CD4-positive, alpha-beta memory T cell (primary cell): Measurements from ENCODE around the gene SOX14. TPM values are rescaled to one million over a fixed set of nuclear protein-coding genes. Genes with fewer than 3 reads are reported as not detected.

Experiments used
- CTCF ChIA-PET: fragments of 350-600 bp; sonication (Branson Sonifier 250); formaldehyde crosslinking; loops from one replicate; lab custom pipeline; 2021; ENCODE audit warnings: inconsistent platforms; ENCODE audit not compliant: partially characterized antibody; lab: Charles Lee
- POLR2A ChIA-PET: fragments of 350-600 bp; sonication (Branson Sonifier 250); formaldehyde crosslinking; loops from one replicate; lab custom pipeline; 2021; ENCODE audit not compliant: partially characterized antibody; lab: Charles Lee
- DNase-seq, 5 donors: peaks; one replicate each; pipeline versions ENCODE4 v3.0.0 to v3.0.0-alpha.2; 2020 to 2022; ENCODE audit warnings: mixed read lengths in 1 of 5
- H3K27ac ChIP-seq: one replicate; pipeline ENCODE4 v1.7.0; 2013; ENCODE audit warnings: low read depth, low read length
- H3K27me3 ChIP-seq: 2 replicates; pipeline ENCODE4 v1.7.0; 2013; ENCODE audit warnings: mild to moderate bottlenecking, low read length, moderate library complexity; ENCODE audit not compliant: insufficient read depth
- H3K36me3 ChIP-seq: 2 replicates; pipeline ENCODE4 v1.7.0; 2013; ENCODE audit warnings: mild to moderate bottlenecking, low read length, moderate library complexity; ENCODE audit not compliant: insufficient read depth
- H3K4me1 ChIP-seq: 2 replicates; pipeline ENCODE4 v1.7.0; 2013; ENCODE audit warnings: mild to moderate bottlenecking, low read length, moderate library complexity; ENCODE audit not compliant: insufficient read depth
- H3K4me3 ChIP-seq, 2 donors: one replicate each; pipeline ENCODE4 v1.7.0; 2013; ENCODE audit warnings: low read length in 2 of 2, mild to moderate bottlenecking in 1 of 2
- H3K9me3 ChIP-seq, 2 donors: one replicate each; pipeline ENCODE4 v1.7.0; 2013; ENCODE audit warnings: low read length in 2 of 2, control low read depth in 1 of 2; ENCODE audit not compliant: control insufficient read depth in 1 of 2
- H3K27ac Mint-ChIP-seq, 7 donors: one replicate each; pipeline ENCODE4 v1.8.0; 2020 to 2021; ENCODE audit warnings: mixed read lengths in 7 of 7, mild to moderate bottlenecking in 6 of 7, inconsistent platforms in 3 of 7, moderate library complexity in 3 of 7
- H3K27me3 Mint-ChIP-seq, 2 donors: one replicate each; pipeline ENCODE4 v1.8.0; 2020 to 2021; ENCODE audit warnings: mixed read lengths in 2 of 2
- H3K36me3 Mint-ChIP-seq, 2 donors: one replicate each; pipeline ENCODE4 v1.8.0; 2020 to 2021; ENCODE audit warnings: mixed read lengths in 2 of 2, inconsistent platforms in 1 of 2, mild to moderate bottlenecking in 1 of 2
- H3K4me1 Mint-ChIP-seq, 4 donors: one replicate each; pipeline ENCODE4 v1.8.0; 2020 to 2021; ENCODE audit warnings: mixed read lengths in 4 of 4, mild to moderate bottlenecking in 1 of 4
- H3K4me3 Mint-ChIP-seq, 8 donors: one replicate each; pipeline ENCODE4 v1.8.0; 2020 to 2021; ENCODE audit warnings: mixed read lengths in 8 of 8, mild to moderate bottlenecking in 7 of 8, moderate library complexity in 6 of 8, inconsistent platforms in 3 of 8
- H3K9me3 Mint-ChIP-seq, 8 donors: one replicate each; pipeline ENCODE4 v1.8.0; 2020 to 2021; ENCODE audit warnings: mixed read lengths in 8 of 8, mild to moderate bottlenecking in 5 of 8, inconsistent platforms in 3 of 8, moderate library complexity in 1 of 8
- intact Hi-C: fragments of 100-400 bp; cut with micrococcal nuclease; formaldehyde crosslinking; loops from one replicate; pipeline ENCODE4 v1.15.1; 2023
- polyA plus RNA-seq, 2 donors: library from polyadenylated mRNA; unstranded; fragments of 300-500 nt; fragmentation: Illumina TruSeq; gene quantifications; one replicate each; pipeline ENCODE4 v1.2.3, GENCODE V29; 2021
- total RNA-seq, 2 experiments: library from RNA; stranded (reverse); gene quantifications; one replicate each; pipeline ENCODE4 v1.2.3, GENCODE V29; 2021

The SOX14 gene
- total and polyA plus RNA-seq, 4 experiments from 2014 or later, result not detected

DNA sequence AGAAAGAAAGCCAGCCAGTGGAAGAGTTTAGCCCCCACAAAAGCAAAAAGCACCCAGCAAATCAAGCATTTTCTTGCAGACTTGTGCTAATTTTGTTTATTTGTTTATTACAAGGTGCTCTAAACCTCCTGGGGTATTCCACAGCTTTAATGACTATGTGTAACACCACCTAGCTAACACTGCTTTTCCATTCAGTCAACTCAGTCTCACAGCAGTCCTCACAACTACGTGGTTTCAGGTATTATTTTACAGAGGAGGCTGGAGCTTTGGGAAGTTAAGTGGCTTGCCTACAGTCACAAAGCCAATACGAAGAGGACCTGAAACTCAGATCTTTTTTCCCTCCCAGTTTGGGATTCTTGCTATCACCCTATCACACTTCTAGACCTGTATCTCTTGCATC is 14.8 kb downstream of the SOX14 start:
- H3K36me3 ChIP-seq, result no peaks in the 10 kb centered on the region
- H3K27me3 ChIP-seq, result peaks cover 1% of the 10 kb centered on the region
- H3K4me3 Mint-ChIP-seq, result no peak overlapping the region
- no peak overlapping the region for H3K4me3 ChIP-seq
- CTCF ChIA-PET, result no interaction called here
- peaks cover 9 to 13% of the 10 kb centered on the region in 2 donors for H3K27me3 Mint-ChIP-seq
- no peaks in the 10 kb centered on the region for H3K9me3 ChIP-seq
- H3K36me3 Mint-ChIP-seq, result no peaks in the 10 kb centered on the region
- no peaks in the 10 kb centered on the region for H3K4me1 Mint-ChIP-seq
- intact Hi-C loops, result no loop called here
- H3K27ac ChIP-seq, result no peak overlapping the region
- no peak for DNase-seq
- H3K9me3 Mint-ChIP-seq, result peaks cover 0 to 3% (median 0%) of the 10 kb centered on the region in 8 donors
- H3K27ac Mint-ChIP-seq, result no peak overlapping the region
- no peaks in the 10 kb centered on the region for H3K4me1 ChIP-seq
- POLR2A ChIA-PET, result no interaction called here

DNA sequence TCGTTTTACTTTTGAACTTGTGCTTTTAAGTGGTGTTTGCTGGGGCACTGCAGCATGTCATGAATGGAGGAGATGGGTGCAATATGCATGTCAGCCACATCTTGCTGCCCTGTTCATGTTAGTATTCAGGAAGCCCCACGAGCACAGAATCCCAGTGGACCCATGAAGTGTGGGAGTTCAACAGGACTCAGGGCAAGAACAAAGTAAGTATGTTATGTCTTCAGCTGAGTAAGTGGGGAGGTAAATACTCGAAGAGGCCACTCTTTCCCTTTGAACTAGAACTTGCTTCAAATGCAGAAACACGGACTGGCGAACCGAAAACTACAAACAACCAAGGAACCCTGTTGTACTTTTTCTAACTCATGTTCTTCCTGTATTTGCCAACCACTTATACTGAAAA is 23.4 kb downstream of the SOX14 start:
- intact Hi-C loops, result no loop called here
- Histone ChIP-seq H3K36me3 (no peaks in the 10 kb centered on the region), H3K9me3 (no peaks in the 10 kb centered on the region), H3K4me1 (no peaks in the 10 kb centered on the region), H3K27me3 (no peaks in the 10 kb centered on the region), H3K27ac (no peak overlapping the region), H3K4me3 (no peak overlapping the region)
- Mint-ChIP-seq H3K36me3 (no peaks in the 10 kb centered on the region), H3K4me1 (no peaks in the 10 kb centered on the region), H3K9me3 (peaks cover 0 to 7% (median 0%) of the 10 kb centered on the region in 8 donors), H3K27me3 (peaks cover 0 to 1% of the 10 kb centered on the region in 2 donors), H3K27ac (no peak overlapping the region), H3K4me3 (no peak overlapping the region)
- CTCF ChIA-PET, result no interaction called here
- POLR2A ChIA-PET, result no interaction called here
- no peak for DNase-seq

DNA sequence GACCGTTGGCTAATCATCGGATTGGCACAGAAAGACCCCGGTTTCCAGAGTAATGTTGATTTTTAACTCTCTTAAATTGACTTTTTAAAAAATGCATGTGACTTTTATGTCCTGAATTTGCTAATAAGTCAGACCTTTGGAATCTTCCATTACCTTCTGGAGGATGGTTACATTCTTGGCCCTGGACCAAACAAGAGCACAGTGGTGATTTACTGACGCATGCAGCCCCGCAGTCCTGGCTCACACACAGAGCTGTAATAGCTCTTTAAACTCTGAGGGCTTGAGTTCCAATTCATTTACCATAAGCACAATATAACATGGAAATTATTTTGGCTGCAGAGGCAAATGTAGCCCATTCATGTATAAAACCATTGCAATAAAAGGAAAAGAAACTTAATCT is 25.1 kb downstream of the SOX14 start:
- Histone ChIP-seq H3K9me3 (no peaks in the 10 kb centered on the region), H3K36me3 (no peaks in the 10 kb centered on the region), H3K27me3 (no peaks in the 10 kb centered on the region), H3K4me3 (no peak overlapping the region), H3K27ac (no peak overlapping the region), H3K4me1 (no peaks in the 10 kb centered on the region)
- ChIA-PET CTCF (no interaction called here), POLR2A (no interaction called here)
- Mint-ChIP-seq H3K4me1 (no peaks in the 10 kb centered on the region), H3K36me3 (no peaks in the 10 kb centered on the region), H3K9me3 (peaks cover 0 to 7% (median 0%) of the 10 kb centered on the region in 8 donors), H3K27ac (no peak overlapping the region), H3K27me3 (peaks cover 0 to 1% of the 10 kb centered on the region in 2 donors), H3K4me3 (no peak overlapping the region)
- intact Hi-C loops, result no loop called here
- no peak for DNase-seq

DNA sequence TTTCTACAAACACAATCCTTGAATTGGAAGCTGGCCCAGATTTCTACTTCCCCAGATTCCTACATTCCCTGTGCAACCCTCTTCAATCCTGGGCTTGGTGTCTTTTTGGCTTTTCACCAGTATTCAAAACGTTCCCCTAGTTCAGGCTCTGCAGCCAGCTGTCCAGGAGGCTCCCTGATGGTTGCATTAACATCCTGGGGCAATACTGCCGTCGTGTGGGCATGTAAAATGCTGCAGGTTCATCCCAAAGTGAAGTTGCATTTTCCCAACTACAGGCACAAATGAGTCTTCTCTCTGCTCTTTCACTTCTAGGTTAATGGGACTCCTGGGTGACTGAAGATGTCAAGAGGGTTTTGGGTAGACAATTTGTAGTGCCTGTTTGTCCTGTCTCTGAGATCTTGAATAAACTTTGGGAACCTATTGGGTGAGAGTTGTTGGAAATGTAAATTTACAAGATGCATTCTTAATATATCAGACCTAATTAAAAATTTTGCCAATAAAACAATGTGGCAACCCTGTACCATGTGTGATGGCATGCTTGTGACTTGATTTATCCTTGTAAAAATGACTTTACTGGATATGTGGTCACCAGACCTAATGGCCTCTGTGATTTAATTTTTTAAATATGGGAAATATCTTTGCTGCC is 28.6 kb downstream of the SOX14 start:
- DNase-seq, result no peak
- Mint-ChIP-seq H3K9me3 (peaks cover 0 to 3% (median 0%) of the 10 kb centered on the region in 8 donors), H3K27me3 (peaks cover 3 to 7% of the 10 kb centered on the region in 2 donors), H3K4me1 (no peaks in the 10 kb centered on the region), H3K27ac (no peak overlapping the region), H3K36me3 (no peaks in the 10 kb centered on the region), H3K4me3 (no peak overlapping the region)
- no peaks in the 10 kb centered on the region for H3K9me3 ChIP-seq
- ChIA-PET CTCF (no interaction called here), POLR2A (no interaction called here)
- H3K4me1 ChIP-seq, result no peaks in the 10 kb centered on the region
- intact Hi-C loops, result no loop called here
- no peak overlapping the region for H3K4me3 ChIP-seq
- no peaks in the 10 kb centered on the region for H3K27me3 ChIP-seq
- no peaks in the 10 kb centered on the region for H3K36me3 ChIP-seq
- no peak overlapping the region for H3K27ac ChIP-seq

DNA sequence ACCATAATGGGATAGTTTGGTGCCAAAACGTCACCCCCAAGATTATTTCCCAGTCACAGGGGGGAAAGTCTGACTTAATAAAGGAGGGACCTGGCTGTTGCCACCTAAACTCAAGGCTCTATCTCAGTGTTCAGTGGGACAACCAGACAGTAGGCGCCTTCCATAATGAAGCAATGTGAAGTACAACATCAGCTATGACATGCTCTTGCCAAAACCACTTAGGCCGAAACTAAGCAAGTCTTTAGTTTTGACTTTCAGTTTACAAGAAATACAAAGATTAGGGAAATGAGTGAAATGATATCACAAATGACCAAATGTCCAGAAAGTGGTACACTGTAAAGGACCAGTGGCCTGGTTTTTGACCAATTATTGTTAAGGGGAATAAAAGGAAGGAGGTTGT is 32.9 kb downstream of the SOX14 start:
- no peak for DNase-seq
- no peaks in the 10 kb centered on the region for H3K4me1 ChIP-seq
- H3K27ac ChIP-seq, result no peak overlapping the region
- Mint-ChIP-seq H3K9me3 (peaks cover 0 to 5% (median 2%) of the 10 kb centered on the region in 8 donors), H3K27ac (no peak overlapping the region), H3K4me1 (no peaks in the 10 kb centered on the region), H3K4me3 (no peak overlapping the region), H3K27me3 (peaks cover 5 to 9% of the 10 kb centered on the region in 2 donors), H3K36me3 (no peaks in the 10 kb centered on the region)
- intact Hi-C loops, result no loop called here
- CTCF ChIA-PET, result no interaction called here
- no peak overlapping the region for H3K4me3 ChIP-seq
- no peaks in the 10 kb centered on the region for H3K9me3 ChIP-seq
- POLR2A ChIA-PET, result no interaction called here
- no peaks in the 10 kb centered on the region for H3K27me3 ChIP-seq
- H3K36me3 ChIP-seq, result no peaks in the 10 kb centered on the region

DNA sequence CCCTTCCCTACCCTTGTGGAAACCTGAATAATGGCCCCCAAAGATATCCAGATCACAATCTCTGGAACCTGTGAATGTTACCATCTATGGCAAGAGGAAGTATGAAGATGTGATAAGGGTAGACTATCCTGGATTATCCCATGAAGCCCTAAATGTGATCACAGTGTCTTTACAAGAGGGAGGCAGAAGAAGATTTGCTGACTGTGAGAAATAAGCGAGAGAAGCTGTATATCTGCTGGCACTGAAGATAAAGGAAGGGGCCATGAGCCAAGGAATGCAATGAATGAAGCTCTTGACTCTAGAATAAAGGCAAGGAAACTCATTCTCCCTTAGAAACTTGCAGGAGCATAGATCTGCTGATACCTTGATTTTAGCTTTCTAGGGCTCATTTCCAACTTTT is 39.1 kb downstream of the SOX14 start:
- Histone ChIP-seq H3K4me1 (no peaks in the 10 kb centered on the region), H3K27me3 (no peaks in the 10 kb centered on the region), H3K27ac (no peak overlapping the region), H3K4me3 (no peak overlapping the region), H3K36me3 (no peaks in the 10 kb centered on the region), H3K9me3 (no peaks in the 10 kb centered on the region)
- intact Hi-C loops, result no loop called here
- Mint-ChIP-seq H3K9me3 (peaks cover 0 to 11% (median 5%) of the 10 kb centered on the region in 8 donors), H3K27ac (no peak overlapping the region), H3K36me3 (no peaks in the 10 kb centered on the region), H3K27me3 (peaks cover 1 to 2% of the 10 kb centered on the region in 2 donors), H3K4me3 (no peak overlapping the region), H3K4me1 (no peaks in the 10 kb centered on the region)
- ChIA-PET CTCF (no interaction called here), POLR2A (no interaction called here)
- DNase-seq, result no peak

DNA sequence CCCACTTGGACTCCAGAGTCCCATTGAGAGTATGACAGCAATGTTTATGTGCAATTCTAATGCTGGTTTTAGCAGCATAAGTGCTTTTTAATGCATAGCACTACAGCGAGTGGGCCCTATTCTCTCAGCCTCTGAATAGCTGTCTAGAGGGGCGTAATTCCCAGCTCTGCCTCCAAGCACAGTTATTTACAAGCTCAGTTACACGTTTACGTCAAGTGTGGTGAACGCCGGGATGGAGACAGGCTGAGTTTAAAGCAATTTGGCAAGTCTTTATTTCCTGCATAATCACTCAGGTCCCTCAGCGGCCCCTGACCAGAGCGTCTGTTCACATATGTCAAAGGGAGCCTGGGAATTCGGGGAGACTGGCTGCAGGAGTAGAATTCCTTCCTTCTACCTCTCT is 43.9 kb downstream of the SOX14 start:
- ChIA-PET POLR2A (no interaction called here), CTCF (no interaction called here)
- no peaks in the 10 kb centered on the region for H3K4me1 ChIP-seq
- H3K27me3 ChIP-seq, result no peaks in the 10 kb centered on the region
- intact Hi-C loops, result no loop called here
- peaks cover 0 to 2% of the 10 kb centered on the region in 2 donors for H3K27me3 Mint-ChIP-seq
- H3K9me3 Mint-ChIP-seq, result peaks cover 0 to 8% (median 3%) of the 10 kb centered on the region in 8 donors
- no peak overlapping the region for H3K27ac Mint-ChIP-seq
- DNase-seq, result no peak
- no peak overlapping the region for H3K4me3 ChIP-seq
- no peaks in the 10 kb centered on the region for H3K4me1 Mint-ChIP-seq
- no peak overlapping the region for H3K27ac ChIP-seq
- H3K4me3 Mint-ChIP-seq, result no peak overlapping the region
- no peaks in the 10 kb centered on the region for H3K36me3 Mint-ChIP-seq
- H3K36me3 ChIP-seq, result no peaks in the 10 kb centered on the region
- H3K9me3 ChIP-seq, result no peaks in the 10 kb centered on the region
